Neural progenitor cell (in vitro differentiated cells): ENCODE data around the gene RIPOR1.

Experiments used
- EZH2 ChIP-seq: fragments of 200-600 bp; sonication (generic); IDR thresholded peaks from 2 replicates; pipeline ENCODE4 v1.6.1; 2017; ENCODE audit warnings: antibody characterized with exemption, mild to moderate bottlenecking, moderate library complexity
- EZH2phosphoT487 ChIP-seq: fragments of 200-600 bp; sonication (generic); IDR thresholded peaks from 2 replicates; pipeline ENCODE4 v1.6.1; 2017; ENCODE audit warnings: antibody characterized with exemption
- TF ChIP-seq, protein P1 (sequence below): fragments of 200-600 bp; sonication (generic); IDR thresholded peaks from 2 replicates; pipeline ENCODE4 v1.5.1; 2017; ENCODE audit warnings: antibody characterized with exemption, mild to moderate bottlenecking

DNA sequence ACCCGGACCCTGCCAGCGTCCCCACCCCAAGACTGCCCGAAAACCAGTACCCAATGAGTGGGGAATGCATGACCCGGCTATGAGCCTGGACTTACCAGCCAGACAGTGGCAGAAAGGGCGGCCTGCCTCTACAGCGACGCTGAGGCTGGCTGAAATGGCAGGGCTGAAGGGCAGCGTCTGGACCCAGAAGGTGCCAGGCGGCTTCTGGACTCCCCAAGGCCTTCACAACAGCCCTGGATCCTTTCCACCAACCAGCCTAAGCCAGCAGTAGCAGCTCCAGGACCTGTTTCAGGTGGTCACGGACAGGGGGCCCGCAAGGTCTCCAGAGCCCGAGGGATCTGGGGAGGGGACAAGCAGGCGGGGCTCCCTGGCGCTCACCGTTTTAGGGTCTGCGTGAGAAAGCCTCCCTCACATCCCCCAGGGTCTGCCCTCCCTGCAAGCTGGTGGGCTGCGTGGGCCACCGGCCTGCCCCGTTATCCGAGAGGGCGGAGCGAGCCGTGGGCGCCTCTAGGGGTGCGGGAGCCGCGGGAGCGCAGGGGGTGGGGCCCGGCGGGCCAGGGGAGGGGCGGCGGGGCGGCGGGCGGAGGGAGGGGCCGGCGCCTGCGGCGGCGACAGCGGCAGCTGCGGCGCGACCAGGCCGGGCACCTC, at the start of gene RIPOR1:
- TF ChIP-seq, protein P1, sequence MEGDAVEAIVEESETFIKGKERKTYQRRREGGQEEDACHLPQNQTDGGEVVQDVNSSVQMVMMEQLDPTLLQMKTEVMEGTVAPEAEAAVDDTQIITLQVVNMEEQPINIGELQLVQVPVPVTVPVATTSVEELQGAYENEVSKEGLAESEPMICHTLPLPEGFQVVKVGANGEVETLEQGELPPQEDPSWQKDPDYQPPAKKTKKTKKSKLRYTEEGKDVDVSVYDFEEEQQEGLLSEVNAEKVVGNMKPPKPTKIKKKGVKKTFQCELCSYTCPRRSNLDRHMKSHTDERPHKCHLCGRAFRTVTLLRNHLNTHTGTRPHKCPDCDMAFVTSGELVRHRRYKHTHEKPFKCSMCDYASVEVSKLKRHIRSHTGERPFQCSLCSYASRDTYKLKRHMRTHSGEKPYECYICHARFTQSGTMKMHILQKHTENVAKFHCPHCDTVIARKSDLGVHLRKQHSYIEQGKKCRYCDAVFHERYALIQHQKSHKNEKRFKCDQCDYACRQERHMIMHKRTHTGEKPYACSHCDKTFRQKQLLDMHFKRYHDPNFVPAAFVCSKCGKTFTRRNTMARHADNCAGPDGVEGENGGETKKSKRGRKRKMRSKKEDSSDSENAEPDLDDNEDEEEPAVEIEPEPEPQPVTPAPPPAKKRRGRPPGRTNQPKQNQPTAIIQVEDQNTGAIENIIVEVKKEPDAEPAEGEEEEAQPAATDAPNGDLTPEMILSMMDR, result no peak
- TF ChIP-seq EZH2 (no peak), EZH2phosphoT487 (no peak)
